H1 (cell line): ENCODE results near the gene PRICKLE3. TPM values are rescaled to one million over a fixed set of nuclear protein-coding genes. Genes with fewer than 3 reads are reported as not detected.

ENCODE experiments used
- CTCF ChIA-PET: fragments of 300-600 bp; sonication (Branson Sonifier 250); formaldehyde crosslinking; loops from one replicate; lab custom pipeline; 2021; ENCODE audit not compliant: partially characterized antibody; lab: Charles Lee
- POLR2A ChIA-PET: fragments of 300-600 bp; sonication (Branson Sonifier 250); formaldehyde crosslinking; loops from one replicate; lab custom pipeline; 2021; ENCODE audit warnings: inconsistent platforms; ENCODE audit not compliant: partially characterized antibody; lab: Charles Lee
- DNase-seq, 2 experiments: peaks; one replicate each; pipeline versions ENCODE4 v3.0.0 to v3.0.0-alpha.2; 2010 to 2022; ENCODE audit warnings: low spot score in 2 of 2, low read depth in 1 of 2, mixed read lengths in 1 of 2
- FAIRE-seq: peaks from 2 replicates; lab custom pipeline; 2011; peaks lifted over from hg19 to GRCh38; lab: Jason Lieb, UNC
- H2AFZ ChIP-seq: 2 replicates; pipeline ENCODE4 v1.8.1; 2012; ENCODE audit warnings: low read length, inconsistent platforms
- H2AK5ac ChIP-seq: 2 replicates; pipeline ENCODE4 v1.6.1; 2013; ENCODE audit warnings: low read depth, low read length
- H2BK120ac ChIP-seq: replicated peaks from 2 replicates; pipeline ENCODE3; 2013; ENCODE audit warnings: low read depth, low read length, inconsistent platforms
- H2BK12ac ChIP-seq: 2 replicates; pipeline ENCODE4 v1.6.1; 2013; ENCODE audit warnings: low read depth, low read length
- H2BK15ac ChIP-seq: 2 replicates; pipeline ENCODE4 v1.6.1; 2013; ENCODE audit warnings: low read length
- H2BK20ac ChIP-seq: 2 replicates; pipeline ENCODE4 v1.6.1; 2013; ENCODE audit warnings: low read length
- H2BK5ac ChIP-seq: 2 replicates; pipeline ENCODE4 v1.6.1; 2013; ENCODE audit warnings: low read depth, low read length
- H3K14ac ChIP-seq: 2 replicates; pipeline ENCODE4 v1.6.1; 2013; ENCODE audit warnings: inconsistent platforms; ENCODE audit not compliant: insufficient read length
- H3K18ac ChIP-seq: 2 replicates; pipeline ENCODE4 v1.6.1; 2013; ENCODE audit warnings: low read length; ENCODE audit errors: extremely low read depth
- H3K23ac ChIP-seq: 2 replicates; pipeline ENCODE4 v1.6.1; 2013; ENCODE audit warnings: inconsistent platforms; ENCODE audit not compliant: insufficient read length
- H3K23me2 ChIP-seq: 2 replicates; pipeline ENCODE4 v1.6.1; 2013; ENCODE audit warnings: low read depth, low read length
- H3K27ac ChIP-seq: 2 replicates; pipeline ENCODE4 v1.6.1; 2011; ENCODE audit warnings: low read depth, low read length, inconsistent platforms
- H3K27me3 ChIP-seq, 4 experiments: replicated peaks in 1 of 4; 1 replicate in 1 of 4; 2 replicates in 3 of 4; pipeline versions ENCODE4 v1.6.1 to v1.8.1; 2011 to 2013; ENCODE audit warnings: low read length in 3 of 4, mild to moderate bottlenecking in 3 of 4, inconsistent platforms in 2 of 4, mixed read lengths in 2 of 4, moderate library complexity in 1 of 4; ENCODE audit not compliant: control insufficient read depth in 3 of 4, insufficient read depth in 3 of 4; ENCODE audit errors: extremely low read depth in 1 of 4
- H3K36me3 ChIP-seq, 4 experiments: 2 replicates each; pipeline versions ENCODE4 v1.6.1 to v1.8.1; 2011 to 2013; ENCODE audit warnings: mild to moderate bottlenecking in 4 of 4, low read length in 3 of 4, moderate library complexity in 2 of 4, control low read depth in 1 of 4, inconsistent platforms in 1 of 4; ENCODE audit not compliant: insufficient read depth in 4 of 4, control insufficient read depth in 2 of 4
- H3K4ac ChIP-seq: replicated peaks from 2 replicates; pipeline ENCODE3; 2013; ENCODE audit warnings: low read length, low read depth, mixed read lengths, inconsistent platforms; ENCODE audit not compliant: insufficient read length
- H3K4me1 ChIP-seq, 4 experiments: replicated peaks in 1 of 4; 1 replicate in 1 of 4; 2 replicates in 3 of 4; pipeline versions ENCODE4 v1.6.1 to v1.8.1; 2011 to 2013; ENCODE audit warnings: low read length in 3 of 4, inconsistent platforms in 2 of 4, mixed read lengths in 1 of 4; ENCODE audit not compliant: insufficient read depth in 4 of 4, control insufficient read depth in 3 of 4
- H3K4me2 ChIP-seq, 2 experiments: 2 replicates each; pipeline versions ENCODE4 v1.6.1 to v1.8.1; 2011 to 2013; ENCODE audit warnings: low read depth in 2 of 2, low read length in 2 of 2, control low read depth in 1 of 2, inconsistent platforms in 1 of 2, mild to moderate bottlenecking in 1 of 2; ENCODE audit not compliant: insufficient read depth in 1 of 2
- H3K4me3 ChIP-seq, 4 experiments: fragments of 200-600, 300-600 bp in 1 of 4; sonication (generic), shearing (Covaris generic), sonication (Bioruptor Twin) in 1 of 4; 2 replicates each; pipeline versions ENCODE4 v1.5.1 to v1.8.1; 2011 to 2016; ENCODE audit warnings: low read length in 4 of 4, low read depth in 3 of 4, control low read depth in 2 of 4, inconsistent platforms in 2 of 4, mild to moderate bottlenecking in 2 of 4, mixed read lengths in 1 of 4, moderate library complexity in 1 of 4; ENCODE audit not compliant: insufficient read depth in 2 of 4; ENCODE audit errors: extremely low read depth in 1 of 4
- H3K56ac ChIP-seq: replicated peaks from 2 replicates; pipeline ENCODE3; 2013; ENCODE audit warnings: low read depth, mild to moderate bottlenecking, mixed read lengths, low read length, inconsistent platforms; ENCODE audit not compliant: insufficient read length
- H3K79me1 ChIP-seq: 2 replicates; pipeline ENCODE4 v1.6.1; 2013; ENCODE audit warnings: low read depth, low read length, control low read depth
- H3K79me2 ChIP-seq, 2 experiments: 2 replicates each; pipeline versions ENCODE4 v1.6.1 to v1.8.1; 2012 to 2013; ENCODE audit warnings: low read length in 2 of 2, mild to moderate bottlenecking in 2 of 2, inconsistent platforms in 1 of 2; ENCODE audit not compliant: insufficient read depth in 2 of 2, control insufficient read depth in 1 of 2
- H3K9ac ChIP-seq, 4 experiments: replicated peaks in 1 of 4; 1 replicate in 1 of 4; 2 replicates in 3 of 4; pipeline versions ENCODE4 v1.6.1 to v1.8.1; 2011 to 2013; ENCODE audit warnings: low read depth in 3 of 4, low read length in 3 of 4, control low read depth in 2 of 4, mild to moderate bottlenecking in 2 of 4, moderate library complexity in 2 of 4, inconsistent platforms in 1 of 4; ENCODE audit errors: extremely low read depth in 1 of 4
- H3K9me3 ChIP-seq, 2 experiments: 2 replicates each; pipeline versions ENCODE4 v1.6.1 to v1.8.1; 2012 to 2013; ENCODE audit warnings: mild to moderate bottlenecking in 2 of 2, moderate library complexity in 2 of 2, control low read depth in 1 of 2, inconsistent platforms in 1 of 2, low read depth in 1 of 2, low read length in 1 of 2, mixed read lengths in 1 of 2; ENCODE audit not compliant: insufficient read depth in 2 of 2
- H4K20me1 ChIP-seq, 2 experiments: replicated peaks in 1 of 2; 2 replicates each; pipeline versions ENCODE3 to v1.8.1; 2011 to 2013; ENCODE audit warnings: inconsistent platforms in 2 of 2, low read length in 2 of 2, mild to moderate bottlenecking in 1 of 2; ENCODE audit not compliant: insufficient read depth in 2 of 2, control insufficient read depth in 1 of 2
- H4K5ac ChIP-seq: 2 replicates; pipeline ENCODE4 v1.6.1; 2013; ENCODE audit warnings: low read length, low read depth, mixed read lengths, inconsistent platforms; ENCODE audit not compliant: insufficient read length
- H4K8ac ChIP-seq: 2 replicates; pipeline ENCODE4 v1.8.0; 2013; ENCODE audit warnings: mild to moderate bottlenecking, moderate library complexity, low read length, inconsistent platforms; ENCODE audit not compliant: insufficient read depth; ENCODE audit errors: extremely low read depth
- H4K91ac ChIP-seq: replicated peaks from 2 replicates; pipeline ENCODE3; 2013; ENCODE audit warnings: low read length, mixed read lengths, inconsistent platforms; ENCODE audit not compliant: insufficient read length
- BRCA1 ChIP-seq: IDR thresholded peaks from 2 replicates; pipeline ENCODE4 v1.6.1; 2012; ENCODE audit warnings: low read depth, low read length, improper control_type of control experiment
- CTCF ChIP-seq, 3 experiments: IDR thresholded peaks; 1 replicate in 2 of 3; 2 replicates in 1 of 3; pipeline versions ENCODE4 v1.5.1 to v1.6.1; 2011; ENCODE audit warnings: low read length in 3 of 3, mild to moderate bottlenecking in 3 of 3, inconsistent platforms in 2 of 3, low read depth in 1 of 3, moderate library complexity in 1 of 3; ENCODE audit not compliant: insufficient read depth in 1 of 3; ENCODE audit errors: control extremely low read depth in 1 of 3
- HDAC2 ChIP-seq, 2 experiments: fragments of 300-600 bp in 1 of 2; sonication (generic) in 1 of 2; IDR thresholded peaks; 2 replicates each; pipeline ENCODE4 v1.6.1; 2011 to 2012; ENCODE audit warnings: low read depth in 2 of 2, low read length in 2 of 2, mild to moderate bottlenecking in 2 of 2, moderate library complexity in 2 of 2, borderline replicate concordance in 1 of 2, inconsistent platforms in 1 of 2
- JUN ChIP-seq: IDR thresholded peaks from 2 replicates; pipeline ENCODE4 v1.6.1; 2011; ENCODE audit warnings: low read depth, mild to moderate bottlenecking, improper control_type of control experiment, low read length
- KDM5A ChIP-seq: fragments of 200-600 bp; IDR thresholded peaks from 2 replicates; pipeline ENCODE4 v1.7.1; 2012; ENCODE audit warnings: mild to moderate bottlenecking, low read length, inconsistent platforms, mixed read lengths
- POLR2AphosphoS5 ChIP-seq: IDR thresholded peaks from 2 replicates; pipeline ENCODE4 v1.6.1; 2011; ENCODE audit warnings: low read depth, low read length
- SIN3A ChIP-seq, 2 experiments: IDR thresholded peaks in 1 of 2; conservative IDR thresholded peaks in 1 of 2; 2 replicates each; pipeline ENCODE4 v1.6.1; 2011 to 2012; ENCODE audit warnings: low read length in 2 of 2, improper control_type of control experiment in 1 of 2, low read depth in 1 of 2, mild to moderate bottlenecking in 1 of 2
- SIRT6 ChIP-seq: IDR thresholded peaks from one replicate; pipeline ENCODE4 v1.7.1; 2012; ENCODE audit warnings: low read length, inconsistent platforms
- WGBS, 2 experiments: shearing (Covaris generic) in 1 of 2; methylation state at CpG; one replicate each; pipeline versions ENCODE4 v1.1.6 to v1.1.7; 2013 to 2015; ENCODE audit warnings: low lambda C conversion rate in 2 of 2, mixed read lengths in 2 of 2, inconsistent platforms in 1 of 2, low coverage in 1 of 2, missing lambda C conversion rate in 1 of 2; ENCODE audit not compliant: insufficient replicate concordance in 2 of 2, insufficient coverage in 1 of 2, insufficient read length in 1 of 2; ENCODE audit errors: extremely low coverage in 1 of 2, missing lambda C conversion rate in 1 of 2; 5-methylcytosine and 5-hydroxymethylcytosine counted together
- polyA plus RNA-seq, 7 experiments: library from polyadenylated mRNA; depleted of rRNA in 3 of 7; stranded (reverse) in 5 of 7; unstranded in 2 of 7; fragments of >200 nt in 5 of 7; fragments of 200-250 nt in 2 of 7; gene quantifications; 1 replicate in 5 of 7; 2 replicates in 1 of 7; 4 replicates in 1 of 7; pipeline versions ENCODE4 v1.2.1 to v1.2.3, GENCODE V29; 2011 to 2013; ENCODE audit warnings: missing spikeins in 2 of 7, mixed read lengths in 2 of 7
- total RNA-seq: library from RNA; stranded (reverse); fragmentation: NEBNext Ultra II Directional; extraction: Animal tissue kit (Norgen Biotek cat#: 25700); gene quantifications from 2 replicates; pipeline ENCODE4 v1.2.1, GENCODE V29; 2021

Gene PRICKLE3
- total and polyA plus RNA-seq, 2 of the 8 experiments (the other 6 are each of a cell fraction or from before 2014, with no cell fraction given) = 9.1 to 10.6 TPM

- no peak overlapping the region for H3K23ac ChIP-seq
- TF ChIP-seq POLR2AphosphoS5 (no peak), HDAC2 (IDR thresholded peaks at IDR 0.05; ENCODE audit: borderline replicate concordance in 1 of 2, low read depth in 2 of 2, low read length in 2 of 2) (no peak), JUN (no peak), SIN3A (conservative IDR thresholded peaks at IDR 0.05 in 1 of 2, IDR thresholded peaks at IDR 0.05 in 1 of 2; ENCODE audit: low read depth in 1 of 2, low read length in 2 of 2) (no peak), CTCF (IDR thresholded peaks at IDR 0.05; ENCODE audit: control extremely low read depth in 1 of 3, insufficient read depth in 1 of 3, low read depth in 1 of 3, low read length in 3 of 3) (no peak), KDM5A (no peak), SIRT6 (no peak), BRCA1 (no peak)
- H3K4me3 ChIP-seq = no peak overlapping the region
- DNase-seq (no peak), FAIRE-seq (no peak)
- no peak overlapping the region for H4K5ac ChIP-seq
- H3K27ac ChIP-seq = no peak overlapping the region
- H4K20me1 ChIP-seq = no peaks in the 10 kb centered on the region
- POLR2A ChIA-PET = no interaction called here
- H3K79me1 ChIP-seq = no peaks in the 10 kb centered on the region
- no peak overlapping the region for H3K4ac ChIP-seq
- no peak overlapping the region for H3K56ac ChIP-seq
- no peaks in the 10 kb centered on the region for H3K9me3 ChIP-seq
- H2AFZ ChIP-seq = no peak overlapping the region
- no peak overlapping the region for H2BK12ac ChIP-seq
- no peak overlapping the region for H2BK15ac ChIP-seq
- H3K4me1 ChIP-seq = peaks cover 0 to 4% (median under 1%) of the 10 kb centered on the region in 4 experiments; a peak in 1 of 7 replicates
- no peak overlapping the region for H4K8ac ChIP-seq
- no peak overlapping the region for H3K14ac ChIP-seq
- H4K91ac ChIP-seq = no peak overlapping the region
- peaks cover 4% of the 10 kb centered on the region; the same call in 1 of the 2 replicates for H3K23me2 ChIP-seq
- no peaks in the 10 kb centered on the region for H3K36me3 ChIP-seq
- WGBS, 2 experiments = 100% methylated on average over 2 of the region's 2 CpGs; no CpG with 5 or more reads in 1 of the 2 experiments
- H2BK20ac ChIP-seq = no peak overlapping the region
- H2BK5ac ChIP-seq = no peak overlapping the region
- no peak overlapping the region for H2BK120ac ChIP-seq
- H3K18ac ChIP-seq = no peak overlapping the region
- H3K9ac ChIP-seq = no peak overlapping the region
- CTCF ChIA-PET = interaction anchor here (0.6 to 1.6 kb wide), 2 partner anchors 19 to 28 kb away, joined by 3 to 5 read pairs; no protein-coding TSS in a partner anchor
- H3K27me3 ChIP-seq = peaks cover 1 to 11% (median 8%) of the 10 kb centered on the region in 4 experiments; a peak in 6 of 7 replicates
- H3K4me2 ChIP-seq = no peak overlapping the region
- H2AK5ac ChIP-seq = no peak overlapping the region
- no peaks in the 10 kb centered on the region for H3K79me2 ChIP-seq
Measured at GRCh38 chrX:49160908-49161307, 25.3 kb downstream of the PRICKLE3 start.
